Cardiac atrium fibroblast (primary cell): ENCODE data around the gene DDRGK1. TPM values are rescaled to one million over a fixed set of nuclear protein-coding genes. Genes with fewer than 3 reads are reported as not detected.

Experiments used
- total RNA-seq: library from RNA; depleted of rRNA; stranded (reverse); fragments of >200 nt; gene quantifications from 2 replicates; pipeline ENCODE4 v1.2.3, GENCODE V29; 2015

DDRGK1 gene
- total RNA-seq = 54.9 and 87.8 TPM in 2 replicates

DNA sequence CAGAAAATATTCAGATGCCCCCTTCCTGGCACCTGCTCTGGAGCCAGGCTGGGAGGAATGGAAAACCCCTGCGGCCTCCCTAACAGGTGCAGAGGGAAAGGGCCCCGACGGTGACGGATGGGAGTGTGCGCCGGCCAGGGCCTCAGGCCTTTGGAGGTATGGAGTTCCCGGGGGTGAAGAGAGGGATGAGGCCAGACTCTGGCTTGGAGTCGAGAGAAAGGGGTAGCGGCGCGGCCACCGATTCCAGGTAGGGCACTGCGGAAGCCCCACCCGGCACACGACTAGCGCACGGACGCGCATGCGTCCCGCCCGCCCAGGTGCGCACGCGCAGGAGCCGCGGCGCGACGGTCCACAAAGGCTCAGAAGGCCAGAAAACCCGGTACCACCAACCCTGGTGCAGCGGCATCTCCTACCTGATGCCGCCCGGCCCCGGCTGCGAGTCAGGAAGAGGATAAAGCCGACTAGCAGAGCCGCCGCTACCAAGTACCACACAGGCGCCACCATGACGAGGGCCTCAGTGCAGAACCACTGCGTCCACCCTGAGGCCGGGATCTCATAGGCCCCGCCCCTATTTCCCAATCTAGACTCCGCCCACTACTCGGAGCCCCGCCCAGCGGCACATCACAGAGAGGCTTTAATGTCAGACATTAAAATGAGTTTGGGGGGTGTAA, at the start of gene DDRGK1:
Gene DDRGK1, minus strand, starts transcription at position 559 of the 671 bp plus-strand sequence. Its CDS starts 55 bp downstream, at position 504.

GRCh38 chr20:3239026-3239866, 34.8 kb upstream of the DDRGK1 start, which contains the start of gene SLC4A11:
SLC4A11 (minus strand) TSS chr20:3239190; CDS start chr20:3239137, 53 bp downstream.

GRCh38 chr20:3209257-3209945, 4.9 kb upstream of the DDRGK1 start, which contains the start of gene ITPA:
ITPA (plus strand) TSS chr20:3209498; CDS start chr20:3209552, 54 bp downstream.

DNA sequence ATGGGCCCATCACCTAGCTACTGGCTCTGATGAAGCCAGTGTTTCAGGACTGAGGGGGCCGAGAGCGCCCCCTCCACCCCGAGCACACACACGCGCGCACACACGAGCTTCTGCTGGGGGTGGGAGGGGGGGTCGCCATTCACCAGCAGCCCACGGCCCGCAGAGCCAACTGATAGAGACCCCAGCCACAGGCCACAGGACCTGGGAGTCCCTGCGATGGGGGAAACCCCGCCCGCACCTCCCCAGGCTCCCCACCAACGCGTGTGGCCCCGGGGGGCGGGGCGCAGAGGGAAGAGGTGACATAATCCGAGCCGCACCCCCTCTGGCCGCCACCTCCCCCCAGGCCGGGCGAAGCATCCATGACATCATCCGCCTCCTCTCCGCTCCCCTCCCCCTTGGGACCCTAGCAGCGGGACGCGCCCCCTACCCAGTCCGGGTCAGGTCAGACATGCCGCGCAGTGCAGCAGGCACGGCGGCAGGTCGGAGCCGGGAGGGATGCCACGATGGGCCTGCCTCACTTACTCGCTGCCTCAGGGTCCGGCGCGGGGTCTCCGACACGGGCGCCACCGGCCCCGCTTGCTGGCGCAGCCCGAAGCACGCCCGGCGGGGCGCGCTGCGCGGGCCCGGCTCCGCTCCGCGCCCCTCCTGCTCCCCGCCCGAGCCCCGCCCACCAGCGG, 31.4 kb downstream of the DDRGK1 start, which contains the start of gene LZTS3:
Gene LZTS3, minus strand, starts transcription at position 617 of the 677 bp plus-strand sequence. CDS start 6,386 bp downstream, outside the sequence.

Other genes with a start within 250 kb of the DDRGK1 start
- gene GNRH2, start 161.1 kb downstream of the DDRGK1 start, total RNA-seq = not detected in 2 replicates
- 31.6 and 33.2 TPM in 2 replicates for gene MRPS26, start 158.6 kb downstream of the DDRGK1 start, total RNA-seq
- not detected in 2 replicates for gene OXT, start 133.1 kb downstream of the DDRGK1 start, total RNA-seq
- not detected in 2 replicates for gene AVP, start 120.0 kb downstream of the DDRGK1 start, total RNA-seq
- 13.5 and 16.5 TPM in 2 replicates for gene FASTKD5, start 44.8 kb downstream of the DDRGK1 start, total RNA-seq
- 2.4 and 3.2 TPM in 2 replicates for gene UBOX5, start 44.8 kb downstream of the DDRGK1 start, total RNA-seq
- gene LZTS3, start 31.1 kb downstream of the DDRGK1 start, total RNA-seq = 4.2 and 6.6 TPM in 2 replicates
- gene ITPA, start 4.8 kb upstream of the DDRGK1 start, total RNA-seq = 49.5 and 50.7 TPM in 2 replicates
- 0.72 and 0.81 TPM in 2 replicates for gene SLC4A11, start 34.5 kb upstream of the DDRGK1 start, total RNA-seq
- gene DNAAF9, start 203.0 kb upstream of the DDRGK1 start, total RNA-seq = 10.3 and 11.0 TPM in 2 replicates